Thoracic aorta (tissue), 2 donors: Measurements from ENCODE around the gene PLEKHG3. TPM values are rescaled to one million over a fixed set of nuclear protein-coding genes. Genes with fewer than 3 reads are reported as not detected.

Experiments
- ATAC-seq: fragments of 150-250 bp; one replicate; pipeline ENCODE4 v1.8.0; 2017; ENCODE audit warnings: low read depth; ENCODE audit not compliant: insufficient number of reproducible peaks, low FRiP score
- DNase-seq: peaks from one replicate; pipeline ENCODE4 v3.0.0-alpha.2; 2020; ENCODE audit warnings: low spot score
- H3K27ac ChIP-seq, 2 donors: fragments of 200-600 bp; sonication (generic); 1 replicate in 1 of 2; 2 replicates in 1 of 2; pipeline ENCODE4 v1.5.1; 2016; ENCODE audit warnings: mild to moderate bottlenecking in 2 of 2, moderate library complexity in 2 of 2
- H3K27me3 ChIP-seq: fragments of 200-600 bp; sonication (generic); replicated peaks from 2 replicates; pipeline ENCODE4 v1.6.0; 2016; ENCODE audit warnings: mild to moderate bottlenecking; ENCODE audit not compliant: insufficient read depth
- H3K36me3 ChIP-seq: fragments of 200-600 bp; sonication (generic); one replicate; pipeline ENCODE4 v1.5.1; 2016
- H3K4me1 ChIP-seq, 2 donors: fragments of 200-600 bp; sonication (generic); 1 replicate in 1 of 2; 2 replicates in 1 of 2; pipeline versions ENCODE4 v1.5.1 to v1.6.0; 2016; ENCODE audit warnings: low read depth in 2 of 2, mild to moderate bottlenecking in 1 of 2; ENCODE audit not compliant: control insufficient read depth in 1 of 2
- H3K4me3 ChIP-seq: fragments of 200-600 bp; sonication (generic); 2 replicates; pipeline ENCODE4 v1.5.1; 2016; ENCODE audit warnings: mild to moderate bottlenecking
- H3K9me3 ChIP-seq: fragments of 200-600 bp; sonication (generic); 2 replicates; pipeline ENCODE4 v1.5.1; 2016
- total RNA-seq, 2 donors: library from RNA; depleted of rRNA; stranded (reverse); fragments of >200 nt; gene quantifications; one replicate each; pipeline versions ENCODE4 v1.1.0 to v1.2.3, GENCODE V29; 2016
- TF ChIP-seq, protein P1 (sequence below): fragments of 200-600 bp; sonication (generic); IDR thresholded peaks from one replicate; pipeline ENCODE4 v1.5.1; 2019; ENCODE audit warnings: antibody characterized with exemption

Gene PLEKHG3
- total RNA-seq, 2 donors from 2014 or later: 63.2 to 71.5 TPM

DNA sequence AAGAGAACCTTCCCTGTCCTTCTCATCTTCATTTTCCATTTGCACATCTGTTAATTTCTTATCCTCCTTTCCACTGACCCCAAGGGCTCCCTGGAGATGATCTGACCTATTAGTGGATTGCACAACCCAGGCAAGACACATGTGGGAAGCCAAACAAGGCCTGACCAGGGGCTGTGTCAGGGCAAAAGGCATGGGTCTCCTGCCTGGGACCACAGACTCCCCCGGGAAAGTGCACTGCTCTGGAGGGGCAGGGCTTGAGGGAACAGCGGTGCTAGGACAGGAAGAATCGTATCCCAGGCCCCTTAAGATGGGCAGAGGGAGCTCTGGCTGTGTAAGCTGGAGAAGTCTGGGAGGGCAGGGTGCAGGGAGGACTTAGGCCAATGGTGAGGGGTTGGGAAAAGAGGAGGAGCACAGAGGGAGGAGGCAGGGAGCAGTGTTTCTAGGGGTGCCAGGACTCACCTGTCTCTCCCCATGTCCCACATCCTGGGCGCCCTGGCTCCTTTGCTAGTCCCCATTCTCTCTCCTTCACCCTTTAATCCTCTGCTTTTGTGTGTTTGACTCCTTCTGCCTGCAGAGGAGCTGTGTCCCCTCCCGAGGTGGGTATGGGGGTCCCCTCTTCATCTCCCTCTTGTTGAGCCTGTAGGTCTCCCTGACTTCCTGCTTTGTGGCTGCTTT, 25.3 kb downstream of the PLEKHG3 start:
- H3K27ac ChIP-seq: peak overlapping the region in 1 of 2 donors; percentile 39
- no peaks in the 10 kb centered on the region for H3K9me3 ChIP-seq
- H3K36me3 ChIP-seq: peaks cover 58% of the 10 kb centered on the region
- TF ChIP-seq, protein P1, sequence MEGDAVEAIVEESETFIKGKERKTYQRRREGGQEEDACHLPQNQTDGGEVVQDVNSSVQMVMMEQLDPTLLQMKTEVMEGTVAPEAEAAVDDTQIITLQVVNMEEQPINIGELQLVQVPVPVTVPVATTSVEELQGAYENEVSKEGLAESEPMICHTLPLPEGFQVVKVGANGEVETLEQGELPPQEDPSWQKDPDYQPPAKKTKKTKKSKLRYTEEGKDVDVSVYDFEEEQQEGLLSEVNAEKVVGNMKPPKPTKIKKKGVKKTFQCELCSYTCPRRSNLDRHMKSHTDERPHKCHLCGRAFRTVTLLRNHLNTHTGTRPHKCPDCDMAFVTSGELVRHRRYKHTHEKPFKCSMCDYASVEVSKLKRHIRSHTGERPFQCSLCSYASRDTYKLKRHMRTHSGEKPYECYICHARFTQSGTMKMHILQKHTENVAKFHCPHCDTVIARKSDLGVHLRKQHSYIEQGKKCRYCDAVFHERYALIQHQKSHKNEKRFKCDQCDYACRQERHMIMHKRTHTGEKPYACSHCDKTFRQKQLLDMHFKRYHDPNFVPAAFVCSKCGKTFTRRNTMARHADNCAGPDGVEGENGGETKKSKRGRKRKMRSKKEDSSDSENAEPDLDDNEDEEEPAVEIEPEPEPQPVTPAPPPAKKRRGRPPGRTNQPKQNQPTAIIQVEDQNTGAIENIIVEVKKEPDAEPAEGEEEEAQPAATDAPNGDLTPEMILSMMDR: no peak
- DNase-seq: no peak
- no peak for ATAC-seq
- H3K4me3 ChIP-seq: no peak overlapping the region
- peaks cover 36 to 58% of the 10 kb centered on the region in 2 donors for H3K4me1 ChIP-seq
- H3K27me3 ChIP-seq: no peaks in the 10 kb centered on the region

DNA sequence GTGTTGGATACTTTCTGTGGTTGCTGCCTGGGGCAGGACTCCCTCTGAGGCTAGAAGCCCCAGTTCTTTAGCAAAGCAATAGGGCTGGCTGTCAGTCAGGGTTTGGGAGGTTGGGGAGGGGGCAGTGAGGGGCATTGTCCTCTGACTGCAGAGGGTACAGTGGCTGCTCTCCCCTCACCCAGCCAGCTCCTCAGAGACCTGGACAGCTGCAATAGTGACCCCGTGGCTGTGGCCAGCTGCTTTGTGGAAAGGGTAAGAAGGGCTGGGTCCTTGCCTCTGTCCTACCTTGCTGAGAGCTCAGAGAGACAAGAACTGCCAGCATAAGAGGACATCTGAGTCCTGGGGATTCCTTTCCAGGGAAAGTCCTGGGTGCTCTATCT, 25.8 kb downstream of the PLEKHG3 start:
- Histone ChIP-seq H3K4me3 (no peak overlapping the region), H3K36me3 (peaks cover 58% of the 10 kb centered on the region), H3K9me3 (no peaks in the 10 kb centered on the region), H3K4me1 (peaks cover 34 to 53% of the 10 kb centered on the region in 2 donors), H3K27me3 (no peaks in the 10 kb centered on the region), H3K27ac (peak overlapping the region in 1 of 2 donors; percentile 39)
- no peak for ATAC-seq
- TF ChIP-seq, protein P1: no peak
- no peak for DNase-seq

DNA sequence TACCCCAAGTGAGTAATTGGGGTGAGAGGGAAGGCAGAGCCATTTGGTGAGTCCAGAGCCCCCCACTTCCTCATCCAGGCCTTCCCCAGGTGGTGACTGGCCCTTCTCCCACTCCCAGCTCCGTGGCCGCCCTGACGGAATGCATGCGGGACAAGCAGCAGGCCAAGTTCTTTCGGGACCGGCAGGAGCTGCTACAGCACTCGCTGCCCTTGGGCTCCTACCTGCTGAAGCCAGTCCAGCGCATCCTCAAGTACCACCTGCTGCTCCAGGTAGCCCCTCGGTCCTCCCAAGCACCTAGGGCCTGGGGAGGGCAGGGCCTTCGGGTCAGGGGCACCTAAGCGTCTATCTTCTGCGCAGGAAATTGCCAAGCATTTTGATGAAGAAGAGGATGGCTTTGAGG, 26.5 kb downstream of the PLEKHG3 start:
- Histone ChIP-seq H3K9me3 (no peaks in the 10 kb centered on the region), H3K4me3 (no peak overlapping the region), H3K27ac (no peak overlapping the region), H3K4me1 (peaks cover 31 to 50% of the 10 kb centered on the region in 2 donors), H3K36me3 (peaks cover 62% of the 10 kb centered on the region), H3K27me3 (no peaks in the 10 kb centered on the region)
- TF ChIP-seq, protein P1: no peak
- no peak for ATAC-seq
- no peak for DNase-seq

DNA sequence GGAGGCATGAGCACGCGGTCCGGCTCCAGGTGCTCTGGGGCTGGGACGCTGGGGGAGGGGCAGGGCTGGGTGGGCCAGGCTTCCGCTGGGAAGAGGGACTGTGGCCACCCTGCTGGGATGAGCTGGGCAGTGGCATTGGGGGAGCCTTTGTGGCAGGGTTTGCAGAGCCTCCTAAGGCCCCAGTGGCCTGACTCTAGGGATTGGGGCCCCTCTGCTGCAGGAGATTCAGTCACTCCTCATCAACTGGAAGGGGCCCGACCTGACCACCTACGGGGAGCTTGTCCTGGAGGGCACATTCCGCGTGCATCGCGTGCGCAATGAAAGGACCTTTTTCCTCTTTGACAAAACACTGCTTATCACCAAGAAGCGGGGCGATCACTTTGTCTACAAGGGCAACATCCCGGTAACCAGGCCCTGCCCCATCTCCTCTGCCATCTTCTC, 26.9 kb downstream of the PLEKHG3 start:
- H3K9me3 ChIP-seq: no peaks in the 10 kb centered on the region
- TF ChIP-seq, protein P1: no peak
- peaks cover 29 to 49% of the 10 kb centered on the region in 2 donors for H3K4me1 ChIP-seq
- H3K27ac ChIP-seq: no peak overlapping the region
- no peak for DNase-seq
- peaks cover 63% of the 10 kb centered on the region for H3K36me3 ChIP-seq
- ATAC-seq: no peak
- no peaks in the 10 kb centered on the region for H3K27me3 ChIP-seq
- H3K4me3 ChIP-seq: no peak overlapping the region

DNA sequence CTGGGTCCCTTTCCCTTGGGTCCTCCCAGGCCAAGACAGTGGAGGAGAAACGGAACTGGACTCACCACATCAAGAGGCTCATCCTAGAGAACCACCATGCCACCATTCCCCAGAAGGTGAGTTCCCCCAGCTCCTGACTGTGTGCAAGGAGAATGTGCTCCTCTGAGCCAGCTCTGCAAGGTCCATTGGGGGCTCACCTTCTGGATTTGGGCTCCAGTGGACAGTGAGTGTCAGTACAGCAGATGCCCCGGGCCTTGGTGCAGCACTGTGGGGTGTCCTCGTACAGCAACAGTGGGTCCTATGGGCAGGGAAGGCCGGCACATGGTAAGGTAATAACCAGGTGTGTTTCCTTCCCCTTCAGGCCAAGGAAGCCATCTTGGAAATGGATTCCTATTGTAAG, 27.8 kb downstream of the PLEKHG3 start:
- Histone ChIP-seq H3K4me3 (no peak overlapping the region), H3K36me3 (peaks cover 71% of the 10 kb centered on the region)

More for the DNA sequence above, 27.8 kb downstream of the PLEKHG3 start:
- Histone ChIP-seq H3K4me1 (peaks cover 21 to 49% of the 10 kb centered on the region in 2 donors), H3K9me3 (no peaks in the 10 kb centered on the region), H3K27me3 (no peaks in the 10 kb centered on the region), H3K27ac (peak overlapping the region in 1 of 2 donors; percentile 35)
- DNase-seq: no peak
- ATAC-seq: no peak
- TF ChIP-seq, protein P1: no peak
